BLaER1 (cell line): ENCODE results near the gene IPO13.

Source experiments
- H3K27ac ChIP-seq: shearing (Covaris generic); formaldehyde crosslinking; 2 replicates; pipeline ENCODE4 v1.8.1; 2022
- H3K27me3 ChIP-seq: shearing (Covaris generic); formaldehyde crosslinking; 2 replicates; pipeline ENCODE4 v1.8.1; 2022
- H3K36me3 ChIP-seq: shearing (Covaris generic); formaldehyde crosslinking; 2 replicates; pipeline ENCODE4 v1.8.1; 2022
- H3K4me1 ChIP-seq: shearing (Covaris generic); formaldehyde crosslinking; 2 replicates; pipeline ENCODE4 v1.8.1; 2022
- H3K4me2 ChIP-seq: shearing (Covaris generic); formaldehyde crosslinking; 2 replicates; pipeline ENCODE4 v1.8.1; 2022
- H3K4me3 ChIP-seq: shearing (Covaris generic); formaldehyde crosslinking; 2 replicates; pipeline ENCODE4 v1.8.1; 2022
- H3K9ac ChIP-seq: shearing (Covaris generic); formaldehyde crosslinking; 2 replicates; pipeline ENCODE4 v1.8.1; 2022
- H3K9me3 ChIP-seq: shearing (Covaris generic); formaldehyde crosslinking; 2 replicates; pipeline ENCODE4 v1.8.1; 2022
- H4K20me1 ChIP-seq: shearing (Covaris generic); formaldehyde crosslinking; 2 replicates; pipeline ENCODE4 v1.8.1; 2022
- Cebpa-rat ChIP-seq: shearing (Covaris generic); IDR thresholded peaks from 2 replicates; pipeline ENCODE4 v1.8.1; 2022

Gene IPO13

DNA sequence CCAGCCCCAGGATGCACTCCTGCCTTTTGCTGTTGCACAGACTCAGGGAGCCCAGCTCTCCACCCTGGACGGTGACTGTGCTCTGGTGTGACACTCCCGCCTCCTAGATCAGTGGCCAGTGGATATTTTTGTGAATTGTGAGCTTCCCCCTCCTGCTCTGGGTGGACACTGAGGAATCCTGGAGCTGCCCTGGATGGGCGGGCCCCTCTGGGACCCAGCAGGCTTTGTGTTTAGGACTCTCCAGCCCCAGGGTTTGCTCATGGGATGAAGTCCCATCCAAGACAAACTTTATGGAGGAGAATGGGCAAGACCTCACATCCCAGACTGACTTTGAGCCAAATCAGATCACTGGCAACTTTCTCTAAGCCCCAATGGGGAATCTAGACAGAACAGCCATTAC, 68.5 kb downstream of the IPO13 start:
- Histone ChIP-seq H3K4me1 (peaks cover 34% of the 10 kb centered on the region), H4K20me1 (no peaks in the 10 kb centered on the region)

DNA sequence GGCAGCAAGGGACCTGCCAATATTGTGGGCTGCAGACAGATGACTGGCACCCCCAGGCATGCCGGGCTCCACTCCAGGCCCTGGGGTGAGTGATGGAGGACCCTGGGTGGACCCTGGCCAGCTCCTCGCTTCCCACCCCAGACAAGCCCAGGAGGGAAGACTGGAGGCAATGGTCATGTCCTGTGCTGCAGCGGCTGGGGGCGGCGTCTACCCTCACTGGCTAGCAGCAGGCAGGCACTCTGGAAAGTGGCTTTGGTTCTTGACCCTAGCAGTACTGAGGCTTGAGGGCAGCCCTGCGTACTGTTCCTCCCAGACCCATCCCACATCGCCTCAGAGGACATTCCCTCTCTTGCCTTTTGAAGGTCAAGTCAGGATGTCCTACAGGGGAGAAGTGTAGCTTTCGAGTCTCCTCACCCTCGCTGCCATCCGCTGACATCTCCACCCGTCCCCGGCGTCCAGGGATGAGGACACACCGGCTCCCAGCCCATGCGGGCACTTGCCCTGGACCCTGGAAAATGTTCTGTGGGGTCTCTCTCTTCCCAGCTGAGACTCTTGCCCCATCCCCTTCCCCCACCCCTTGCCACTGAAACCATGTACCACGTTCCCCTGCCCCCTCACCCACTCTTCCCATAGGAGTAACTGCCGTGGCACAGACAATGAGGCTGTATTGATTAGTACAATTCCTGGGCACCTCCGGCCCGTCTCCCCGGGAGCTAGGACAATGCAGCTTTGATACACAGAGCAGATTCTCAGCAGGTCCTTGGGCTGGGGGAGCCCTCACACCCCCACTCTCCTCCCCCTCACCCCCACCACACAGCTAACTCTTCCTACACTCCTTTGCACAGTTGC, 69.5 kb downstream of the IPO13 start:
- Histone ChIP-seq H3K27ac (no peak overlapping the region), H3K27me3 (no peaks in the 10 kb centered on the region), H3K9ac (no peak overlapping the region), H3K4me3 (no peak overlapping the region), H3K4me2 (no peak overlapping the region), H3K4me1 (peaks cover 30% of the 10 kb centered on the region), H3K36me3 (no peaks in the 10 kb centered on the region), H3K9me3 (no peaks in the 10 kb centered on the region), H4K20me1 (no peaks in the 10 kb centered on the region)
- TF ChIP-seq Cebpa-rat: no peak

More for the DNA sequence above, 68.5 kb downstream of the IPO13 start:
- Histone ChIP-seq H3K27me3 (no peaks in the 10 kb centered on the region), H3K27ac (no peak overlapping the region), H3K4me3 (no peak overlapping the region), H3K9ac (no peak overlapping the region), H3K4me2 (no peak overlapping the region), H3K9me3 (no peaks in the 10 kb centered on the region), H3K36me3 (no peaks in the 10 kb centered on the region)
- TF ChIP-seq Cebpa-rat: no peak

DNA sequence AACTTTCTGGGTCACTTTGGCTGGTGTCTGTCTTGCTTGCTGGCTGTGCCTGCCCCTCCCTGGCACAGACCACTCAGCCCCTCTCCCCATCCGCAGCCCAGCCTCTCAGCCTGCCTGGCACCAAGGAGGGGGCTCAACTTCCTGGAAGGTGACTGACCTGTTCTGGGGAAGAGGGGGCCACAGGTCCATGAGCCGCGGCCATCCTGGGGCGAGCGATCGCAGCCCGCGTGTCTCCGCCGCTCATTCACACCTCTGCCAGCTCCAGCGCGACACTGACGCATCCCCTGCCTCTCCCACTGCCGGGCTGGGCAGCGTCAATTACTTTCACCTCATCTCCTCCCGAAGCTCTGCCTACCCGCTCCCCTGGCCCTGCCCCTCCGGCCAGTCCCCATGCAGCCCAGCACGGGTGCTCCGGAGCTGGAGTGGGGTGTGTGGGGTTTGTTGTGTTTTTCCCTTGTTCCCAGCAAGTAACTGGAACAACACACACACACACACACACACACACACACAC, 70.2 kb downstream of the IPO13 start:
- Histone ChIP-seq H3K4me1 (peaks cover 23% of the 10 kb centered on the region), H3K9ac (no peak overlapping the region), H3K4me2 (no peak overlapping the region), H3K36me3 (no peaks in the 10 kb centered on the region), H4K20me1 (no peaks in the 10 kb centered on the region), H3K27me3 (no peaks in the 10 kb centered on the region), H3K9me3 (no peaks in the 10 kb centered on the region), H3K4me3 (no peak overlapping the region), H3K27ac (no peak overlapping the region)
- no peak for TF ChIP-seq Cebpa-rat
